Bone marrow (tissue), 2 donors: ENCODE results near the gene GASK1A.
"Not testable (repeated sequence)": the region's sequence is repeated elsewhere in the genome, so short reads cannot be mapped to it uniquely, and the experiment has no call there.

Source experiments
- DNase-seq, 2 donors: peaks; one replicate each; lab custom pipeline; 2025; lab: John Stamatoyannopoulos, UW

The GASK1A gene

DNA sequence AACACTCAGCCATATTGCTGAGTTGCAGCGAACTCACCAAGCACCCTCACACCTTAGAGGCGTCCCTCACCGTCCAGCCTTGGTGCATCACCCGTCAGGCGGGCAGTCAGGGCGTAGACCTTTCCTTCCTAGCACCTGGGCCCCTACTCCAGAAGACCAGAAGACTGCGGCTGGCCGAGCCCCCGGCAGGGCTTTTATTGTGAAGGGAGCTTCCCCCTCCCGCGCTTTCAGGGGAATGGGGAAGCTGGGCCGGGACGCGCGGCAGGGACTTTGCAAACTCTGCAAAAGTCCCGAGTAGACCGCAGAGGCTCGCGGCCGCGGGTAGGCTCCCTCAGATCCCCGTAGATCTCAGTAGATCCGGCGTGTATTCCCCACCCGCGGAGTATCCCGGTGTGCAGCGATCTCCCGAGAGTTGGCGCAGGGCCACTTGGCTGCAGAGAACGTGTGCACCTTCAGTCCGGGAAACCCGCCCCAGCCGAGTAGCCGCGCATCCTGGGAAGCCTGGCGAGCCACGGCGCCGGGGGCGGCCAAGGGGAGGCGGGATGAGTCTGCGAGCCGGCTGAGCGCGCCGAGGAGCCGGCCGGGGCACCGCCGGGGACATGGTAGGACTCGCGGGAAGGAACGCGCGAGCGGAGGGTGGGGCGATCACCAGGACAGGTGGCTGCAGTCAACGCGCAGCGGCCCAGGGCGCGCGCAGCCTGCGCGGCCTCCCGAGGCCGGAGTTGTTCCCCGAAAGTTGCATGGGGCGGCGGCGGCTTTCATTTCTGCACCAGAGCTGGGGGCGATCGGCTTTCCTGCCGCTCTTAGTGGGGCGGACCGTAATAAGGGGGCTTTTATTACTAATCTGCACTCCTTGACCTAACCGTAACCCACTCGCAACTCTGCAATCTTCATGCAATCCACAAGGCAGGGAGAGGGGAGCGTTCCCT, at the start of gene GASK1A:
TSS of gene GASK1A (plus strand) at position 268 of the 929 bp plus-strand sequence. CDS start at position 600, 332 bp downstream.
- DNase-seq = peak in 1 of 2 donors; percentile 46

DNA sequence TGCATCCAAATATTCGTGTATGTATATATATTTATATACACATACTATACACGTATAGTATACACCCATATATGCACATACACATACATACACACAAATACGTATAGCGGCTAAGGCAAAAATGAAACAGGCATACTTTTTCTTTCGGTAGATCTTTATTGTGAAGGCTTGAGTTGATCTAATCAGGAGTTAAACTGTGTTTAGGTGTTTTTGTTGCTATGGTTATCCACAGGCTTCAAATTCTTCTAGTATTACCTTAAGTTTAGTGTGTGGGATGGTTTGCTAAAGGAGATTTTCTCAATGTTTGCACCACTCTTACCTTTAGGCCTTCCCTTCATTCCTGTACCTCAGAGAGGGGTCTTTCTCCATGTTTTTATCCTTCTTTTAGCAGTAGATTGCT, 45.0 kb upstream of the GASK1A start:
- no peak for DNase-seq

DNA sequence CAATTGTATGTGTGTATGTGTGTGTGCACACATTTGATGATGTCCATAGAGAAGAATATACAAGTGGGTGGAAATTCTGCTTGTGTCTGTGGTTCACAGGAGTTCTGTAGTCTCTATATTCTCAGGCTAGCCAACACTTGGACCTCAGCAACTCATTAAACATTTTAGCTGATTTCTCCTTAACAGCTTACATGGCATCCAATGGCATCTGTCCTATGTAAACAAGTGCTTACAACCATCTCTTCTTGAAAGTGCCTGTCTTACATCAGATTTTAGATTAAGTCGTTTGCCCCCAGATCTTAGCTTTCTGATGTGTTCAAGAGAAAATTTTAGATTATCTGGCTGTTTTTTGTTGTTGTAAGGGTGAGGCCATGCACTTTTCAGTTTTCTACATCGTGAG, 44.2 kb upstream of the GASK1A start:
- DNase-seq = no peak

GRCh38 chr3:42935472-42935871, 43.6 kb upstream of the GASK1A start:
- no peak for DNase-seq

DNA sequence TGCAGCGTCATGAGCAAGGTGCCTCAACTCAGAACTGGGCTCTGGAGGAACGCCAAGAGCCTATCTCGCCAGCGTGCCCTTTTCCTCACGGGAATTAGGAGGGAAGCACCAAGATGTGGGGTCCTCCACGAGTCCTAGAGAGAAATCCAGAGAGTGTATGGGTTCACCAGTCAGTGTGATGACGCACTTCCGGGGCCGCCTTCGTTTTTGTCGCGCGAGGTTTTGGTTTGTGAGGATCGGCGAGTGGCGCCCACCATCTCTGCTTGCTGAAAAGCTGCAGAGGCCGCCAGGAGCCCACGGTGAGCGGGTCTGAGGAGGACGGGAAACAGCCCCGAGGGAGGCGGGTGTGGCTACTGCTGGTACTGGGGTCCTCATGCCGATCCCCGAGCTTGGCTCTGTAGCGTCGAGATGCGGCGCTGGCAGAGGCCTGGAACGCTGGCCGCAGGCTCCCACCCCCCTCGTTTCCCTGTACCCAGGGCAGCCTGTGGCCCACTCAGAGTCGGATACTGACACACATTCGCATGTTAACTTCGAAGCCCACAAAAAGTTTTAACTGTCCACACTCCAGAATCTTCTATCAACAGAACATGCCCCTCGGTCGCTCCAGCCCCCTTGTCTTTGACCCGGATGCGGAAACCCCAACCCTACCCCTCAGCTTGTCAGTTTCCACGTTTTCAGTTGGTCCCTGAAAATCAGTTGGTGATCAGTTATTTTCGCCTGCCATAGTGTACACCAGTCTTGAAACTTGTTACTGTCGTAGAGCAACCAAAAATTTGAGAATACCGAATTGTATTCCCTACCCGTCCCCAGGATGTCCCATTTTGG, 42.7 kb upstream of the GASK1A start:
- DNase-seq = no peak

DNA sequence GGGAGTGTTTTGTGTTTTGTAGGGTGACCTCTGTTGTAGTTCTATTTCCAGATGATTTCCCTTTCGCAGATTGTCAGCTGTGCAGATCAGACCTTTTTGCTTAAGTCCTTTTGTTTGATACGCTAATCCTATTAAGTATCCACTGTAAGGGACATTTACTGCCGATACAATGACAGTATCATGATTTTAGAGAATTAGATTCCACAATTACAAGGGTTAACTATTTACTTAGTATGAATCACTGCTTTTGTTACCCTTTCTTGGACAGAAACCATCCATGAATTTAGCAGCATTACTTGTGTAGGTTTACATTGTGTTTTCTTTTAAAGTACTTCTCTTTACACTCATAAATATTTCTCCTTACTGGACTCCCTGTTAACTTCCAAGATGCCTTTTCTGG, 41.8 kb upstream of the GASK1A start:
- DNase-seq = no peak

GRCh38 chr3:42942693-42943092, 36.4 kb upstream of the GASK1A start:
- DNase-seq = no peak

GRCh38 chr3:42946050-42946449, 33.1 kb upstream of the GASK1A start:
- no peak for DNase-seq

DNA sequence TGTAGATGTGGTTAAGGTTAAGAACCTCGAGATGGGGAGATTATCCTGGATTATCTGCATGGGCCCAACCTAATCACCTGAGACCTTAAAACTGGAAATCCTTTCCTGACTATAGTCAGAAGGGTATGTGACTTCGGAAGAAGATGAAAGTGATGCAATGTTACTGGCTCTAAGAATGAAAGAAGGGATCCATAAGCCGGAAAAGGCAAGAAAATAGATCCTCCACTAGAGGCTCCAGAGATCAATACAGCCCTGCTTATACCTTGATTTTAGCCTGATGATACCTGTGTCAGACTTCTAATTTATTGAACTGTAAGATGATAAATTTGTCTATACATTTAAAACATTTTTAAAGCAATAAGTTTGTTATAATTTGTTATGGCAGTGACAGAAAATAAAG, 21.5 kb upstream of the GASK1A start:
- DNase-seq = no peak

- DNase-seq = no peak
Observed at GRCh38 chr3:42960282-42960681, 18.8 kb upstream of the GASK1A start.

DNA sequence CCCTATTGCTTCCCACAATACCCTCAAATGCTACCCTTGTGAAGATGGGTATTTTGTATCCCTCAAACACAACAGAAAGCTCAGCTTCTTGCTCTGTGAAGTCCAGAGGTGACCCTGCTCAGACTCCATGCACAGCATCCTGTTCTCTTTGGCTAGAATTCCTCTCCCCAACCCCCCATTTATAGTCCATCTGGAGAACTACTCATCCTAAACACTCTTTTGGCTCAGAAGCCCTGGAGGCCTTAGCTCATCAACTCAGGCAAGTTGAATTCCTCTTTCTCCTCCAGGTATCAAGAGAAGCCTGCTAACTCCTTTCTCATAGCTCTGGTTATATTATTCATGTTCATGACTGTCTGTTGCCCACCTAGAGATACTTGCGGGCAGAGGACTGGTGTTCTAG, 18.3 kb upstream of the GASK1A start:
- DNase-seq = no peak

DNA sequence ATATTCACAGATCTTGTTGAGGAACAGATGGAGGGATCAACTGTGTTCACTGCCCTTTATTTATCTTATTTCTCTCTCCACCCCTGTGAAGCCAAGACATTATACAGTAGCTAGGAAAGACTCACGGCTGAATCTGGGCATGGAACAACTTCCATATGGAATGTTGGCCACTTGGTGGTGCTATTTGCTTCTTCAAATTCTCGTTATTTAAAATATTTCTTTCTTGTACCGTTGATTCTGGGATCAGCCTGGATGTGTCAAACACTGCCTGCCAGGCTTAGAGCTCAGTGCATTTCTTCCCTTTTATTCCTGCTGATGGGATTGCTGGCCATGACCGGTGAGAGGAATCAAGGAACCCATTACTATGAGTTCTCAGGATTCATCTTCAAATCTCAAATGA, 17.5 kb upstream of the GASK1A start:
- no peak for DNase-seq

GRCh38 chr3:42963269-42963668, 15.8 kb upstream of the GASK1A start:
- no peak for DNase-seq

- no peak for DNase-seq
Observed at GRCh38 chr3:42964266-42964665, 14.8 kb upstream of the GASK1A start.

GRCh38 chr3:42970557-42970956, 8.6 kb upstream of the GASK1A start:
- no peak for DNase-seq

GRCh38 chr3:42970976-42971772, 7.9 kb upstream of the GASK1A start:
- no peak for DNase-seq

GRCh38 chr3:42974906-42975305, 4.2 kb upstream of the GASK1A start:
- not testable (repeated sequence) for DNase-seq

- no peak for DNase-seq
Observed at GRCh38 chr3:42975456-42975855, 3.7 kb upstream of the GASK1A start.

DNA sequence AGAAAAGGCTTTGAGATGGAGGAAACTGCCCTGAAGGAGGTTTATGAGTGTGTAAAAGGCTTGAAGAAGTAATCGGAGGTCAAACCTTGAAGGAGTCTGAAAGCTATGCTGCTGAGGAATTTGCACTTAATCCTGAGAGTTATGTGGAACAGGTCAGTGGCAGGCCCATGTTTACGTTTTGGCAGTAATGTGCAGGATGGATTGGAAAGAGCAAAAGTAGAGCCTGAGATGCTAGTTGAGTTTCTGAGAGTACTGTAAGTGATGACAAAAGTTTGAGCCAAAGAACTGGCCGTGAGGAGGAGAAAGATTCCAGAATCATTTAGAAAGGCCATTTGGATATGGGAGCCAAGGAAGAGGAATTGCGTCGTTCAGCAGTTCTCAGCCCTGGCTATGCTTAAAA, 3.2 kb upstream of the GASK1A start:
- DNase-seq = no peak

DNA sequence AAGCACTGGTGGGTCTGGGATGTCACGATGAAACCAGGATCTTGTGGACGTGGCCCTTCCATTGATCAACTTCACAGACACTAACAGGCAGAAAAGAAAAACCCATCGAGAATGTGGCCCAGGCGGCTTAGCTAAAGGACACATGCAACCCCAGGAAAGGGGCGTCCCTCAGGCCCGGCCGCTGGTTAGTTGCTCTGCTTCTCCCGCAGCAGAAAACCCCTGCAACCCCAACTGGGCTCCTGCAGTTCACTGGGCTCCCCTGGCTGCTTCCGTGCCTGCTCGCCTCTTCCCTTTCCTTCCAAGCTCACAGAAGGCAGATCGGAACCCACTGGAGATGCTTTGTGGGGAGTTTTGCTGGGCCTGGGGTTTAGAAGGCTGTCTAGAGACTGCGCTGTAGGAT, 1.1 kb downstream of the GASK1A start:
- no peak for DNase-seq

DNA sequence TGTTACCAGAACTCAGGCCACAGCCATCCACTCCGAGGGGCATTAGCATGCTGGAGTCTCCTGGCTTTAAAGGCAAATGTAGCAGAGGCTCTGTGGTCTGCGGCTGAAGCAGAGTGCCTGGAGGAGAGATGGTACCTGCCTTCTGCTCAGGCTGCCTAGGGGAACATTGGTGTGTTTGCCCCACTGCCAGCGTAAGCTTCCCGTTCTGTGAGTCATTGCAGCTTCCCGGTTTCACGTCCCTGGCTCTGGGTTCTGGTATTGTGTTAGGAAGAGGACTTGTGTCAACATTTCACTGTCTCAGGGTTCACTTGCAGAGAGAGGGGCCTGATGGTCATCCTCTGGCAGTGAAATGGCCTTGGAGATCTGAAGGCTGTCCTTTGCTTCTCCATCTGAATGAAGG, 1.8 kb downstream of the GASK1A start:
- DNase-seq = no peak
